Gastroesophageal sphincter (tissue), 3 donors: ENCODE data around the gene ADPGK.

Source experiments
- CTCF ChIP-seq, 4 experiments: fragments of 200-600 bp in 2 of 4; fragments of 450-650 bp in 2 of 4; sonication (generic) in 1 of 4; IDR thresholded peaks; one replicate each; pipeline ENCODE4 v1.5.1; 2017 to 2019; ENCODE audit warnings: antibody characterized with exemption in 4 of 4, mild to moderate bottlenecking in 2 of 4, moderate library complexity in 2 of 4
- POLR2A ChIP-seq, 2 donors: fragments of 450-650 bp; IDR thresholded peaks; one replicate each; pipeline ENCODE4 v1.6.1; 2017; ENCODE audit warnings: antibody characterized with exemption in 2 of 2, mild to moderate bottlenecking in 2 of 2, moderate library complexity in 1 of 2
- POLR2AphosphoS5 ChIP-seq: sonication (generic); formaldehyde crosslinking; IDR thresholded peaks from one replicate; pipeline ENCODE4 v1.6.1; 2017; ENCODE audit warnings: antibody characterized with exemption

DNA sequence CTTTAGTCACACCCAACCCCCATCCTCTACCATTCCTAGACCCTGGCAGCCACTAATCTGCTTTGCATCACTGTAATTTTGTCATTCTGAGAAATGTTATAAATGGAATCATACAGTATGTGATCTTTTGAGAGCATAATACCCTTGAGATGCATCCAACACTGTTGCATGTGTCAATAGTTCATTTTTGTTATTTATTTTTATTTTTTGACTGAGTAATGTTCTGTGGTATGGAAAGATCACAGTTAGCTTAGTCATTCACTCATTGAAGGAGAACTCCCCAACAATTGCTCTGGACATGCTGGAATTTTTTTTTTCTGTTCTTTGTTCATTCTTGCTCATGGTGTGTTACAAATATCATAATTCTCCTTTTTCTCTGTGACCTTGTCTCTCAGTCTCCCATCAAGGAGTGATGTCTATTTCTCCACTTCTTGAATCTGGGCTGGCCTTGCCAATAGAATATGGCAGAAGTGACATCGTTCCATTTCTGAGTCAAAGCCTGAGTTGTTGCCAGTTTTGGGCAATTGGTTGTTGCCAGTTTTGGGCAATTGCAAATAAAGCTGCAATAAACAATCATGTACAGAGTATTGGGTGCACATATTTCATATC is 6.8 kb upstream of the ADPGK start:
- TF ChIP-seq CTCF (IDR thresholded peaks at IDR 0.05) (no peak), POLR2A (IDR thresholded peaks at IDR 0.05) (no peak), POLR2AphosphoS5 (no peak)
